Erythroblast (primary cell): ENCODE results near the gene ESX1.

ENCODE experiments used
- GATA1 ChIP-seq: IDR thresholded peaks from 2 replicates; pipeline ENCODE4 v1.6.1; 2011; ENCODE audit warnings: low read depth, mild to moderate bottlenecking, control low read depth, low read length, moderate library complexity
- POLR2A ChIP-seq: IDR thresholded peaks from 2 replicates; pipeline ENCODE4 v1.6.1; 2011; ENCODE audit warnings: mild to moderate bottlenecking, low read length

DNA sequence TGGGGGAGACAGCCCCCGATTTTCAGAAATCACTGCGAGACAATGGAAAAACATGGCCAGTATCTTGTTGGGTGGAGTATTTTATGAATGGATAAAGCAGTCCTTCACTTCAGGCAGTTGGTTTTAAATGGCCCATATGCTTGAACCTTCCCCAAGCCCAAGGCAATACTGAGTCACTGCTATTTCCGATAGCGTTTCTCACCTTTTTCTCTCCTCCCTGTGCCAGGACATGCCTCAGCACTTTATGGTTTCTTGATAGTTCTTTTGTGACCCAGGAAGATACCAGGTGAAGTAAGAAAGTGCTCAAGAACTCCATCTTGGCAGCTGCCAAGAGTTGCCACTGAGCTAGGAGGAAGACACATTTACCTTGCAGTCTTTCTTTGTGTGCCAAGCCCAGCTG is 26.8 kb upstream of the ESX1 start:
- TF ChIP-seq POLR2A: no peak
- no peak for TF ChIP-seq GATA1
